Measurements from ENCODE around the gene PSMG2. TPM values are rescaled to one million over a fixed set of nuclear protein-coding genes. Genes with fewer than 3 reads are reported as not detected.

The PSMG2 gene
- total and polyA plus RNA-seq, 9 of the 15 experiments (the other 6 are each of a cell fraction or from before 2014, with no cell fraction given) = 59.9 to 271 (median 111) TPM

GRCh38 chr18:12657684-12658425, 45.0 kb upstream of the PSMG2 start, which contains the start of gene SPIRE1 (continued):
- TF ChIP-seq ZNF75A (CRISPR knock-in tag; IDR thresholded peaks at IDR 0.05) (no peak), ZNF121 (CRISPR knock-in tag; conservative IDR thresholded peaks at IDR 0.05) (no peak), RREB1 (CRISPR knock-in tag; IDR thresholded peaks at IDR 0.05) (no peak), SMARCE1 (IDR thresholded peaks at IDR 0.05) (no peak), PPARD (CRISPR knock-in tag; IDR thresholded peaks at IDR 0.05) (no peak), RCOR1 (IDR thresholded peaks at IDR 0.05; ENCODE audit: borderline replicate concordance in 1 of 2, low read depth in 2 of 2, low read length in 2 of 2) (no peak), ZNF239 (CRISPR knock-in tag; IDR thresholded peaks at IDR 0.05) (no peak), COPS2 (conservative IDR thresholded peaks at IDR 0.05) (no peak), BDP1 (IDR thresholded peaks at IDR 0.05; ENCODE audit: insufficient read depth, insufficient read length) (no peak), RFX1 (IDR thresholded peaks at IDR 0.05) (no peak), HNRNPUL1 (IDR thresholded peaks at IDR 0.05; ENCODE audit: low read length) (no peak), FOS (IDR thresholded peaks at IDR 0.05; ENCODE audit: extremely low read depth, insufficient read length) (no peak), AFF1 (IDR thresholded peaks at IDR 0.05; ENCODE audit: low read depth in 1 of 2, partially characterized antibody in 2 of 2) (no peak), BCL6 (CRISPR knock-in tag; IDR thresholded peaks at IDR 0.05) (no peak), ZNF398 (CRISPR knock-in tag; IDR thresholded peaks at IDR 0.05) (no peak), FOXM1 (IDR thresholded peaks at IDR 0.05; ENCODE audit: low read depth) (no peak), FOXM1 (CRISPR knock-in tag; IDR thresholded peaks at IDR 0.05; ENCODE audit: low read depth) (no peak), ZNF253 (CRISPR knock-in tag; conservative IDR thresholded peaks at IDR 0.05) (no peak)

All from K562 (cell line).